Stimulated activated CD4-positive, alpha-beta T cell treated with anti-CD3 and anti-CD28 coated beads, Interleukin-15, amount 100 ng/mL, for 48 hours (primary cell): ENCODE results near the gene SLC25A21.

Source experiments
- DNase-seq, 2 donors: peaks; one replicate each; pipeline ENCODE4 v3.0.0-alpha.2; 2020; ENCODE audit warnings: low read depth in 2 of 2

Gene SLC25A21

DNA sequence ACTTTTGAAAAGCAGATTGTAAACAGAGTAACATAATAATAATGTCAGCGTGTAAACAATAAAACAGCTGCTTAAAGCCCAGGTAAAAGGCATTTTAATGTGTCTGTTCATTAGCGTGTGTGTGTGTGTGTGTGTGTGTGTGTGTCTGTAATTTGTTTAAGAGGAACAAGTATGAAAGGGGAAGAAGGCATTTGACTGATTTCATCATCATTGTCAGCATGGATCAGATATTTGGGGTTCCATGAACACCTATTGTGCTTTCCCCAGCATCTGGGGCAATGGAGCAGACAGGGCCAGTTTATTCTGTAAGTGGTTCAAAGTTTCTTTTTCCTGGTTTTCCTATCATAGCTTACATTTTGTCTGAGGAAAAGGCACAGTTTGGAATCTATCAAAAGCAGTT, 28.9 kb downstream of the SLC25A21 start:
- DNase-seq, result no peak

- DNase-seq, result no peak
Observed at GRCh38 chr14:37142835-37143401, 29.5 kb downstream of the SLC25A21 start.

GRCh38 chr14:37140176-37140575, 32.2 kb downstream of the SLC25A21 start:
- no peak for DNase-seq

GRCh38 chr14:37139710-37140109, 32.7 kb downstream of the SLC25A21 start:
- no peak for DNase-seq

GRCh38 chr14:37138898-37139297, 33.5 kb downstream of the SLC25A21 start:
- DNase-seq, result no peak

DNA sequence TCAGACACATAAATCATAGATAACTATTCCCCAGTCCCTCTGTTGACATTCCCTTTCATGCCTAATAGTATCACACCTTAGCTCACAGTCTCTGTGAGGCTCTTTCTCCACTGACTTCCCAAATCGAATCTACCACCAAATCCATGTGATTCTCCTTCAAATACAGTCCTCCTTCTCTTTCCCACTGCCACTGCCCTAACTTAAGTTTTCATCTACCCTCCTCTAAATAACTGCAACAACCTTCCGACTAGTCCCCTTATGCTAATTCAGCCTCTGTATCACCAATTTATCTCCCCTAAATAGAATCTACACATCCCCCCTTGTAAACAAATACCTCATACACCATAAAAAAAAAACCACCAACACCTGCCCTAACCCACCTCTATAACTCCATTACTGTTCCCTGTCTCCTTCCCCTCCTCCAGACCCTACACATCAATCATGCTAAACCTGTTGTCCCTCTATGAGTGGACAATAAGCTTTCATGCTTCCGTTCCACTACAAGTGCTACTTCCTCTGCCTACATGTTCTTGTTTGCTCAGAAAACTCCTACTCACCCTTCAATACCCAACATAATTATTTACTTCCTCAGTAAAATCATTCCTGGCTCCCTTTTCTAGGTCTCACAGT, 39.0 kb downstream of the SLC25A21 start:
- no peak for DNase-seq

DNA sequence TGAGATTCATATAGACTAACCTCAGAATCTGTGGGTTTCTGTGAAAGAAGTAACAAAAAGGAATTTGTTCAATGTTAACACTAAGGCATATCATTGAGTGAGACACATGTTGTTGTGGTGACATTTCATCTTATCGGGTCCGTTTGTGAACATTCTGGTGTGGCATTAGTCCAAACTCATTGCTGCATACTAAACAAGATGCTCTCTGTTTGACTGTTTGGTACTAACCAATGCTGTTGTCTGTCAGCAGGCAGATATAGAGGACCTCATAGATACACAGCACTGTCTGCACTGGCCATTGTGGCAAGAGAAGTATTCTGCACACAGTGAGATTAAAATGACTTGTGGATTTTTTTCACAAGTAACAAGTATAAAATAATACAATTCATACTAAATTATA, 41.2 kb downstream of the SLC25A21 start:
- DNase-seq, result no peak

- no peak for DNase-seq
Observed at GRCh38 chr14:37129047-37129446, 43.4 kb downstream of the SLC25A21 start.

DNA sequence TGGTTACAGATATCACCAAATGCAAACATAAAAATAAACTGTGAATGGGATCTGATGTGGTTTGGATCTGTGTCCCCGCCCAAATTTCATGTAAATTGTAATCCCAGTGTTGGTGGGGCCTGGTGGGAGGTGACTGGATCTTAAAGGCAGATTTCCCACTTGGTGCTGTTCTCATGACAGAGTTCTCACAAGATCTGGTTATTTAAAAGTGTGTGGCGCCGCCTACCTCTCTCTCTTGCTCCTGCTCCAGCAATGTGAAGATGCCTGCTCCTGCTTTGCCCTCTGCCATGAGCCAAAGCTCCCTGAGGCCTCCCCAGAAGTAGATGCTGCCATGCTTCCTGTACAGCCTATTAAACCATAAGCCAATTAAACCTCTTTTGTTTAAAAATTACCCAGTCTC, 47.8 kb downstream of the SLC25A21 start:
- no peak for DNase-seq

GRCh38 chr14:37122919-37123639, 49.3 kb downstream of the SLC25A21 start:
- DNase-seq, result no peak

DNA sequence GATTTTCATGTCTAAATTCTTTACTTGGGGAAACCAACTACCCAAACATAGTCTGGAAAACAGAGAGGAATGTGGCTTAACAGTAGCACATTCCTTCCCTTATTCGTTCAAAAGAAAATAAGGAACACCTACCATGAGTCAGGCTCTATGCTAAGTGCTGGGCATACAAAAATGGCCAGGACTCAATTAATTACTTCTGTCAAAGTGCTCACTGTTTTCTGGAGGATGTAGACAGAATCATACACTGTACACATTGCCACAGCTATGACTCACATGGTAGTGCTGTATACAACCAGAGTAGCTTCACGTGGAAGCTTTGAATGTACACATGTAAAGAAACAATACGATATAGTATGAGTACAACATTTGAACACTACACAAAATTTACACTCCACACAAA, 50.1 kb downstream of the SLC25A21 start:
- no peak for DNase-seq

- DNase-seq, result no peak
Observed at GRCh38 chr14:37118673-37119366, 53.6 kb downstream of the SLC25A21 start.

DNA sequence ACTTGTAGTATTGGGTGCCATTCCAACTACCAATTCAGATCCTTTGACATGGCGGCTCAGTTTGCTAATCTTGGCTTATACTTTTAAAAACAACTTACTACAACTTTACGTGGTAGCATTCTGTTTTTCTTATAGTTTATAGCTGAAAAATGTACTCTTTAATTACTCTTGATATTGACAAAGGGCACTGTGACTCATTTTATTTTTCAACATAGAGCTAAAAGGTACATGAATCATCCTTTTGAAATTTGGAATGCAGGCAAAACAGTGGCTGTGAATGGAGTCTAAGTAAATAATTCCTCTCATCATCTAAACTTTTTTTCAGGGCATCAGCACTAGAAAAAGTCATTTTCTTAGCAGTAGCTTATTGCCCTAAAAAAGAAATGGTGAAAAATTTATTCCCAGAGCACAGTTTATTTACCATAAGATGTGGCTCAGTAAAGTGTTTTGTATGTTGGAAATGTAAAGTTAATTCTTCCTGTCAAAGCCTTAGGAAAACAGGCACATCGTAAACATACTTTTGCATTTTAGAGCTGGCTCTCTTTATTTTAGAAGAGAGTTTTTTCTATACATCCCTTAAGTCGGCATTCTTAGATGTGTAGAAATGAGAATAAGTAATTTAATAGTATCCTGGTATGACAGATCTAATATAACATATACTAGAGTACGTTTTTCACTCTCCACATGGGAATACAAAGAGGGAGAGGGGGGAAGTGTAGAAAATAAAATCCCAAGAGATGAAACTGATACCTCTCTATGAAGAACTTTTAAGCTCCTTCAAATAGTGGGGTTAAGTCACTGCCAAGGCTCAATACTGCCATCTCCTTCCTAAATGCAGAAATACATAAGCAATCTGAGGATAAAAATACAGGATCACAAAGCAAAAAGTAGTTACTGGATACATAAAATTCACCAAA, 55.2 kb downstream of the SLC25A21 start:
- DNase-seq, result no peak

DNA sequence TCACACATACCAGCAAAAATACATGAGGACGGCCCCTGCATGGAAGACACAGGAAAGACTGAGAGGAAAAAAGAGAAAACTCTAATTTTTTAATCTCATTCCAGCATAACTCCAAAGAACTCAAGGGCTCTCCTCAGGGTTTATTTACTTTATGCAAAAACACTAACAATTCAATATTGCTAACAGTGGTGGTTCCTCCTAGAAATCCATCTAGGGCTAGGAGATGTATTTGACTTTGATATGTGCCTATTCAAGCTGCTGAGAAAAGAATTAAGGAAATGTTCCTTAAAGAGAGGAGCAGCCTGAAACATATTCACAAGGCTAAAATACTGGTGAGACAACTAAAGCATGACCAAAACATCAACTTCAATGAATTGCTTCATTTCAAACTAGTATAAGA, 57.0 kb downstream of the SLC25A21 start:
- no peak for DNase-seq

GRCh38 chr14:37114559-37114958, 57.8 kb downstream of the SLC25A21 start:
- DNase-seq, result no peak

DNA sequence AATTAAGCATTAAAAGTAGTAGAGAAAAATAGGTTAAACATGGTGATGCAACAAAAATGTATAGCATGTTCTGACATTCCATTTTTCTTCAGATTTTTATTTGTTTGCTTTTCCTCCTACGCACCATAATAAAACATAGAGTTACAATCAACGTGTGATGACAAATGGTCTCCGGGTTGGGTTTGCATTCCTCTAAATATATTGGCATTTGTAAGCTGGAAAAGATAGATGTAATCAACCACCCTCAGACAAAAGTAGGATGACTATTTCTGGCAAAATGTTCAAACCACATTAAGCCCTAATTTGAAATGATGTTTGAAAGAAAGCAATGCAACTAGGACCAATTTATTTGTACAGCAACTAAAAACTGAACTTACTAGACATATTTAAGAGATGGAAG, 58.4 kb downstream of the SLC25A21 start:
- no peak for DNase-seq

- DNase-seq, result no peak
Observed at GRCh38 chr14:37098132-37098531, 74.3 kb downstream of the SLC25A21 start.

GRCh38 chr14:37094502-37094901, 77.9 kb downstream of the SLC25A21 start:
- no peak for DNase-seq

- no peak for DNase-seq
Observed at GRCh38 chr14:37093364-37093763, 79.0 kb downstream of the SLC25A21 start.

DNA sequence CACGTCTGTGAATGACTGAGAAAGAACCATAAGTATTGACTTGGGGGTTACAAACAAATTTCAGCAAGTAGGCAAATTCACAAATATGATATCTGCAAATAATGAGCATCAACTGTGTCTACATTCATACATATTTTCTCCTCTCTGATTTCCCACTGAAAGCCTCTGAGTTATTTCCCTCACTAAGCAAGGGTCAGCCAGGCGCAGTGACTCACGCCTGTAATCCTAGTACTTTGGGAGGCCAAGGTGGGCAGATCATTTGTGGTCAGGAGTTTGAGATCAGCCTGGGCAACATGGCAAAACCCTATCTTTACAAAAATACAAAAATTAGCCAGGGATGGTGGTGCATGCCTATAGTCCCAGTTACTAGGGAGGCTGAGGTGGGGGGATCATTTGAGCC, 80.8 kb downstream of the SLC25A21 start:
- no peak for DNase-seq

- no peak for DNase-seq
Observed at GRCh38 chr14:37090026-37090425, 82.4 kb downstream of the SLC25A21 start.

DNA sequence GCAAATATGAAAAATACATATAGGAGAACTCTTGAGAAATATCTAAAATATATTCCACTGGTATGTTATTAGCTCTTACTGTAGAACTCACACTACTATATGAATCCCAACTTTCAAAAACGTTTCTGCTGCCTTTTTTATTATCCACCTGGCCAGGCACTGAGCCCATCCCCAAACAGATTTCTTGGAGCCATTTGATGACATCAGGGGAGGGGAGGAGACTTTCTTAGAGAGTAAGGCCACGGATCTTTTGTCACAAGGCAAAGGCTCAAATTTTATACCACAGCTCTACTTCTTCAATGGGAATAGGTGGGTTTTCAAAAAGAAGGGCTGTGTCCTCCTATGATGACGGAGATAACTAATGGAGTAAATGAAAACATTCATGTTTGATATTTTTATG, 83.0 kb downstream of the SLC25A21 start:
- DNase-seq, result no peak
